Ovary (tissue), 9 donors: ENCODE measurements around the gene SMARCD3. TPM values are rescaled to one million over a fixed set of nuclear protein-coding genes. Genes with fewer than 3 reads are reported as not detected.

ENCODE experiments used
- DNase-seq, 5 donors: peaks; one replicate each; pipeline ENCODE4 v3.0.0-alpha.2; 2019 to 2020
- H3K27ac ChIP-seq, 2 donors: fragments of 200-600 bp; one replicate each; pipeline versions ENCODE4 v1.5.1 to v1.8.0; 2019 to 2022
- H3K27me3 ChIP-seq: fragments of 200-600 bp; one replicate; pipeline ENCODE4 v1.8.0; 2022
- H3K36me3 ChIP-seq: fragments of 200-600 bp; sonication (generic); one replicate; pipeline ENCODE4 v1.5.1; 2019
- H3K4me1 ChIP-seq: one replicate; pipeline ENCODE4 v1.8.1; 2013; ENCODE audit warnings: mild to moderate bottlenecking, moderate library complexity; ENCODE audit not compliant: insufficient read depth
- H3K4me3 ChIP-seq: fragments of 200-600 bp; sonication (generic); one replicate; pipeline ENCODE4 v1.5.1; 2017
- H3K9me3 ChIP-seq, 2 donors: fragments of 200-600 bp in 1 of 2; sonication (generic) in 1 of 2; one replicate each; pipeline versions ENCODE4 v1.5.1 to v1.8.1; 2013 to 2019; ENCODE audit warnings: mild to moderate bottlenecking in 1 of 2, moderate library complexity in 1 of 2
- CTCF ChIP-seq, 3 donors: fragments of 450-650 bp in 2 of 3; fragments of 200-600 bp in 1 of 3; IDR thresholded peaks; one replicate each; pipeline versions ENCODE4 v1.5.1 to v1.8.0; 2016 to 2022; ENCODE audit warnings: antibody characterized with exemption in 3 of 3, mild to moderate bottlenecking in 1 of 3
- EP300 ChIP-seq: sonication (generic); formaldehyde crosslinking; IDR thresholded peaks from one replicate; pipeline ENCODE4 v1.6.1; 2017; ENCODE audit warnings: antibody characterized with exemption
- POLR2A ChIP-seq: fragments of 450-650 bp; IDR thresholded peaks from one replicate; pipeline ENCODE4 v1.6.1; 2017; ENCODE audit warnings: antibody characterized with exemption, mild to moderate bottlenecking, moderate library complexity
- WGBS, 3 donors: extraction: QIAGEN DNeasy Blood & Tissue Kit in 1 of 3; methylation state at CpG; one replicate each; pipeline versions ENCODE4 v1.1.5 to v1.1.7; 2013 to 2017; 5-methylcytosine and 5-hydroxymethylcytosine counted together
- intact Hi-C, 4 donors: fragments of 100-400 bp; cut with DNase I; formaldehyde crosslinking; loops; one replicate each; pipeline versions ENCODE4 v1.11.0 to v1.15.1; 2022 to 2023
- polyA plus RNA-seq, 2 donors: library from polyadenylated mRNA; stranded (reverse); fragments of 200-250 nt in 1 of 2; fragments of 350-450 nt in 1 of 2; fragmentation: Illumina TruSeq in 1 of 2; extraction: RNeasy Lipid Tissue Mini Kit (QIAGEN cat#74804) in 1 of 2; gene quantifications; one replicate each; pipeline ENCODE4 v1.2.3, GENCODE V29; 2013 to 2014
- total RNA-seq, 7 donors: library from RNA; depleted of rRNA in 2 of 7; stranded (reverse); fragments of >200 nt in 2 of 7; fragmentation: NEBNext Ultra II Directional in 3 of 7; extraction: Animal tissue kit (Norgen Biotek cat#: 25700) in 3 of 7; gene quantifications; one replicate each; pipeline versions ENCODE4 v1.1.0 to v1.2.4, GENCODE V29; 2016 to 2023
- donor health status: DM: no; HTN: no; CAD: no; lungs with moderate emphysema.
- donor health status: DM: no; HTN: no; CAD: no.
- donor health status: Bipolar disorder and iron deficiency.
- donor health status: DM: yes; HTN: yes; CAD: no.
- donor health status: DM: no; HTN: no; CAD: no.
- donor health status: DM: yes; HTN: yes; CAD: no.

The SMARCD3 gene
- total and polyA plus RNA-seq, 9 donors: 30.2 to 203 (median 97.0) TPM

- Histone ChIP-seq H3K36me3 (no peaks in the 10 kb centered on the region), H3K9me3 (no peaks in the 10 kb centered on the region), H3K27me3 (no peaks in the 10 kb centered on the region), H3K4me1 (peaks cover 5% of the 10 kb centered on the region), H3K27ac (no peak overlapping the region), H3K4me3 (no peak overlapping the region)
- DNase-seq: no peak
- WGBS, 3 donors: 89 to 92% (median 90%) methylated on average over 14 of the region's 14 CpGs
- no peak for TF ChIP-seq POLR2A
- no peak for TF ChIP-seq EP300
- TF ChIP-seq CTCF (IDR thresholded peaks at IDR 0.05): no peak
- intact Hi-C loops: no loop called here
These were observed 24.8 kb downstream of the SMARCD3 start for GRCh38 chr7:151223728-151224127.

- DNase-seq: no peak
- no peaks in the 10 kb centered on the region for H3K9me3 ChIP-seq
- no peak overlapping the region for H3K27ac ChIP-seq
- H3K27me3 ChIP-seq: no peaks in the 10 kb centered on the region
- TF ChIP-seq EP300 (no peak), POLR2A (no peak), CTCF (IDR thresholded peaks at IDR 0.05) (no peak)
- 88 to 93% (median 90%) methylated on average over 9 of the region's 9 CpGs for WGBS, 3 donors
- no peaks in the 10 kb centered on the region for H3K4me1 ChIP-seq
- intact Hi-C loops: no loop called here
- H3K4me3 ChIP-seq: no peak overlapping the region
- no peaks in the 10 kb centered on the region for H3K36me3 ChIP-seq
These were observed 30.3 kb downstream of the SMARCD3 start for GRCh38 chr7:151218170-151218569.

GRCh38 chr7:151215396-151215795 is 33.1 kb downstream of the SMARCD3 start:
- Histone ChIP-seq H3K36me3 (no peaks in the 10 kb centered on the region), H3K4me3 (no peak overlapping the region), H3K27ac (no peak overlapping the region), H3K9me3 (no peaks in the 10 kb centered on the region), H3K4me1 (no peaks in the 10 kb centered on the region), H3K27me3 (no peaks in the 10 kb centered on the region)
- 91 to 96% (median 92%) methylated on average over 5 of the region's 5 CpGs for WGBS, 3 donors
- no peak for DNase-seq
- TF ChIP-seq POLR2A (no peak), EP300 (no peak), CTCF (IDR thresholded peaks at IDR 0.05) (no peak)
- intact Hi-C loops: no loop called here

DNA sequence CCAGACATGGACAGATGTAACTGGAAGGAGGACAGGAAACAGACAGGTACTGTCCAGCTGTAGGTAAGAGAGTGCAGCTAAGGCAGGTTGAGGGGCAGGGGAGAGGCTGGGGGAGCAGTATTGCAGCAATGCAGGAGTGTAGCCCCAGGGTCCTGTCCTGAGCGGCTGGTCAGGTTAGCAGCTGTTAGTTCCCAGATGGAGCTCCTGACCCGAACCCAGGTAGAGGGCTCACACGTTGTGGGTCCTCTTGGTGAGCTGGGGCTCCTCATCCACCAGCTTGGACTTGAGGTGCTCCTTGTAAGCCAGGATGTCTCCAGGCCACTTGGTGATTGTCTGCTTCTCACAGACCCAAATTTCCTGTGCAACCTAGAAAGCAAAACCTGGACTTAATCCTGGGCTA is 34.7 kb downstream of the SMARCD3 start:
- no peak for TF ChIP-seq CTCF (IDR thresholded peaks at IDR 0.05)
- no peak for TF ChIP-seq EP300
- no peak for TF ChIP-seq POLR2A
- no peak for DNase-seq
- WGBS, 3 donors: 58 to 72% (median 66%) methylated on average over 3 of the region's 3 CpGs
- Histone ChIP-seq H3K4me1 (no peaks in the 10 kb centered on the region), H3K4me3 (no peak overlapping the region), H3K9me3 (no peaks in the 10 kb centered on the region), H3K36me3 (no peaks in the 10 kb centered on the region), H3K27me3 (no peaks in the 10 kb centered on the region), H3K27ac (no peak overlapping the region)
- intact Hi-C loops: no loop called here

GRCh38 chr7:151212626-151213025 is 35.9 kb downstream of the SMARCD3 start:
- no peak overlapping the region for H3K27ac ChIP-seq
- H3K27me3 ChIP-seq: no peaks in the 10 kb centered on the region
- no peaks in the 10 kb centered on the region for H3K9me3 ChIP-seq
- 77 to 90% (median 80%) methylated on average over 5 of the region's 5 CpGs for WGBS, 3 donors
- intact Hi-C loops: no loop called here
- DNase-seq: no peak
- no peaks in the 10 kb centered on the region for H3K36me3 ChIP-seq
- TF ChIP-seq EP300 (no peak), POLR2A (no peak), CTCF (IDR thresholded peaks at IDR 0.05) (no peak)
- H3K4me3 ChIP-seq: no peak overlapping the region
- H3K4me1 ChIP-seq: no peaks in the 10 kb centered on the region
